ENCODE measurements around the gene INVS. TPM values are rescaled to one million over a fixed set of nuclear protein-coding genes. Genes with fewer than 3 reads are reported as not detected.
"Not testable (repeated sequence)": the region's sequence is repeated elsewhere in the genome, so short reads cannot be mapped to it uniquely, and the experiment has no call there.

Gene INVS
- total RNA-seq, 2 experiments from 2014 or later, result 13.1 to 13.2 TPM

DNA sequence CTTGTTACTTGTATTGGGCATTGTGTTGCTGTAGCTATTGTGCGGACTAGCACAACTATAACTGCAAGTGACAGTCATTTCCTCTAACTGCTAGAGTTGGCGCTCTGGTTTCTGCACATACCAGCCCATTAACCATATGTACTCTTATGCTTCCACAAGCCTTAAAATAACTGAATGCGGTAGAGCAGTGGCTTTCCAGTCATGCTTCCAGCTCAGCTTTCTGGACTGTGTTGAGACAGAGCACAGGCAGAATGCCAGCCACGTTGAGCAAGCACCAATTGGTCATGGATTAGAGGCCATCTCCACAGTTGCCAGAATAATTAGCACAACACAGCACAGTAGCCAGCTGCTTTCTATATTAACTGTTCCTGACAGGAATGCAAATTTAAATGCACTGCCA lies 12.2 kb downstream of the INVS start:
- no peak for DNase-seq
- Mint-ChIP-seq H3K27ac (no peak overlapping the region), H3K4me3 (no peak overlapping the region), H3K27me3 (no peaks in the 10 kb centered on the region), H3K4me1 (no peaks in the 10 kb centered on the region), H3K36me3 (ENCODE audit: low read depth) (peaks cover 13% of the 10 kb centered on the region), H3K9me3 (no peaks in the 10 kb centered on the region)
- POLR2A ChIA-PET, result interaction anchor here (0.8 kb wide), 1 partner anchor 10 kb away, joined by 4 read pairs; no protein-coding TSS in a partner anchor
- CTCF ChIA-PET, result interaction anchor here (1.0 to 1.1 kb wide), 2 partner anchors 105 to 215 kb away, joined by 3 read pairs; no protein-coding TSS in a partner anchor

GRCh38 chr9:100112677-100113336 lies 13.8 kb downstream of the INVS start:
- Mint-ChIP-seq H3K4me3 (no peak overlapping the region), H3K27ac (no peak overlapping the region), H3K36me3 (ENCODE audit: low read depth) (peaks cover 13% of the 10 kb centered on the region), H3K27me3 (no peaks in the 10 kb centered on the region), H3K4me1 (no peaks in the 10 kb centered on the region), H3K9me3 (no peaks in the 10 kb centered on the region)
- POLR2A ChIA-PET, result no interaction called here
- DNase-seq, result no peak
- CTCF ChIA-PET, result interaction anchor here (1.5 kb wide), 1 partner anchor 288 kb away, joined by 3 read pairs; no protein-coding TSS in a partner anchor

- H3K27me3 Mint-ChIP-seq, result no peaks in the 10 kb centered on the region
- H3K9me3 Mint-ChIP-seq, result no peaks in the 10 kb centered on the region
- H3K4me1 Mint-ChIP-seq, result peaks cover 5% of the 10 kb centered on the region
- H3K27ac Mint-ChIP-seq, result no peak overlapping the region
- ChIA-PET POLR2A (no interaction called here), CTCF (no interaction called here)
- no peak for DNase-seq
- peaks cover 6% of the 10 kb centered on the region for H3K36me3 Mint-ChIP-seq (ENCODE audit: low read depth)
- no peak overlapping the region for H3K4me3 Mint-ChIP-seq
These were observed 18.3 kb downstream of the INVS start for GRCh38 chr9:100117316-100117715.

- Mint-ChIP-seq H3K9me3 (no peaks in the 10 kb centered on the region), H3K27me3 (no peaks in the 10 kb centered on the region), H3K4me3 (no peak overlapping the region), H3K27ac (no peak overlapping the region), H3K36me3 (ENCODE audit: low read depth) (peaks cover 4% of the 10 kb centered on the region), H3K4me1 (peaks cover 6% of the 10 kb centered on the region)
- CTCF ChIA-PET, result no interaction called here
- POLR2A ChIA-PET, result no interaction called here
- DNase-seq, result no peak
These were observed 21.2 kb downstream of the INVS start for GRCh38 chr9:100120286-100120685.

GRCh38 chr9:100125236-100125635 lies 26.2 kb downstream of the INVS start:
- ChIA-PET POLR2A (no interaction called here), CTCF (no interaction called here)
- Mint-ChIP-seq H3K4me3 (no peak overlapping the region), H3K27me3 (no peaks in the 10 kb centered on the region), H3K4me1 (peaks cover 8% of the 10 kb centered on the region), H3K9me3 (no peaks in the 10 kb centered on the region), H3K27ac (no peak overlapping the region), H3K36me3 (ENCODE audit: low read depth) (peaks cover 4% of the 10 kb centered on the region)
- DNase-seq, result no peak

DNA sequence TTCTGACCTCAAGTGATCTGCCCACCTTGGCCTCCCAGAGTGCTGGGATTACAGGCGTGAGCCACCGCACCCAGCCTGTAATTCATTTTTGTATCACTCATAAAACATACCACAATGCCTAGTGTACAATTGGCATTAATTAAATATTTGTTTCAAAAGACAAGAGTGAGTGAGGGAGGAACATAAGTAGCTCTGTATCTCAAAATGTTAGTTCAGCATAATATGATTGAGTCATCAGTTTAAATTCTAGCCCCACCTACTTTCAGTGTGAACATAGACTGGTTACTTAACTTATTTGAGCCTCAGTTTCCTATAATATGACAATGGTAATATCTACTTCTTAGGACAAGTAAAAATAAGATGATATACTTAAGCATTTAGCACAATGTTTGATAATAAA lies 26.9 kb downstream of the INVS start:
- CTCF ChIA-PET, result no interaction called here

DNA sequence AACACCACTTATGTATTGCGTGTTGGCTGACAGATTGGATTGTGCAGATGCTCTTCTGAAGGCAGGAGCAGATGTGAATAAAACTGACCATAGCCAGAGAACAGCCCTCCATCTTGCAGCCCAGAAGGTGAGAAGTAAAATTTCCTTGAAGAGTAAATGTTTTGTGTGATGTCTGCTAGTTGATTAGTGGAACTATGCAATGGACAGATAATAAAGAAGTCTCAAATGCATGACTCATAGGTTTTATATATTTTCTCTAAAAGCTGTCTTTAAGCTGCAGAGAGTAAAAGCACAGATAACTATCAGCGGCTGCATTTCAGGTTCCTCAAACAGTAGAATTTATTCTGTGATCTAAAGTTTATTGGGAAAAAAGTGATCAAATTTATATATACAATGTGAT lies 27.4 kb downstream of the INVS start:
- POLR2A ChIA-PET, result no interaction called here
- Mint-ChIP-seq H3K36me3 (ENCODE audit: low read depth) (peaks cover 4% of the 10 kb centered on the region), H3K27me3 (no peaks in the 10 kb centered on the region), H3K4me3 (no peak overlapping the region), H3K4me1 (peaks cover 4% of the 10 kb centered on the region), H3K9me3 (no peaks in the 10 kb centered on the region), H3K27ac (no peak overlapping the region)
- no peak for DNase-seq
- CTCF ChIA-PET, result no interaction called here

More for the DNA sequence above, 26.9 kb downstream of the INVS start:
- Mint-ChIP-seq H3K27me3 (no peaks in the 10 kb centered on the region), H3K36me3 (ENCODE audit: low read depth) (peaks cover 4% of the 10 kb centered on the region), H3K9me3 (no peaks in the 10 kb centered on the region), H3K4me1 (peaks cover 4% of the 10 kb centered on the region), H3K4me3 (no peak overlapping the region), H3K27ac (no peak overlapping the region)
- POLR2A ChIA-PET, result no interaction called here
- DNase-seq, result no peak

DNA sequence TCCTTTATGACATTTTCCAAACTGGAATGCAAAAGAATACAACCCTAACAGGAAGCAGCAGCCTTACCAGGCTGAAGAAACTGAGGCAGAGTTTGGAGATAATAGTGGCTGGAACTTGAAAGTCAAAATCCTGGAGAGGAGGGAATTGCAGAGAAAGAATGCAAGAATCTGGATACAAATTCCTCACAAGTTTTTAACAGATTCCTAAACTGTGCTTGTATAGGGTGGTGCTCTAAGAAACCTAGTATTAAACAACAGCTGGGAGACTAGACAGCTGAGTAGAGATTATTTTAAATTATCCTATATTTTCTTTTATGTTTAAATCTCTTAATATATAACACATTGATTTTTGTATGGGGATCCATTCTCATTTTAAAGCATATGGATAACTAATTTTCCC lies 30.7 kb downstream of the INVS start:
- Mint-ChIP-seq H3K27ac (no peak overlapping the region), H3K9me3 (no peaks in the 10 kb centered on the region), H3K27me3 (no peaks in the 10 kb centered on the region), H3K4me1 (peaks cover 4% of the 10 kb centered on the region), H3K36me3 (ENCODE audit: low read depth) (peaks cover 12% of the 10 kb centered on the region), H3K4me3 (no peak overlapping the region)
- ChIA-PET CTCF (no interaction called here), POLR2A (no interaction called here)
- DNase-seq, result no peak

DNA sequence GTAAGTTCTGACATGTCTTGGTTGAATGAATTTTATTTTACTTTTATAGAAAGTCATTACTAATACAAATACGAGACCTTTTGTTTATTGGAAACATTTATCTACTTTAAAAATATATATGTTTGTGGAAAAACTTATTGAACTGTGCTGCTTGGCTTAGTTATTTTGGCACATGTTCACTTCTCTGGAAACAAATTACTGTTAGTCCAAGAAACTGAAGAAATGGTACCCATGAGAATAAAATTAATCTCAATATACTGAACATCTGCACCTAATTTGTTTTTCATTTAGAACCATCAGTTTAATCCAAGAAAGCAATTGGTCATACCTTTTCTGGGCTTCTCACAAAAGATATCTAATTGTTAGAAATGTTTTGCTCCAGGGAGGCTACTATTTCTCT lies 32.2 kb downstream of the INVS start:
- Mint-ChIP-seq H3K4me1 (no peaks in the 10 kb centered on the region), H3K4me3 (no peak overlapping the region), H3K27me3 (no peaks in the 10 kb centered on the region), H3K9me3 (no peaks in the 10 kb centered on the region), H3K27ac (no peak overlapping the region), H3K36me3 (ENCODE audit: low read depth) (peaks cover 12% of the 10 kb centered on the region)
- POLR2A ChIA-PET, result no interaction called here
- CTCF ChIA-PET, result no interaction called here
- DNase-seq, result no peak

DNA sequence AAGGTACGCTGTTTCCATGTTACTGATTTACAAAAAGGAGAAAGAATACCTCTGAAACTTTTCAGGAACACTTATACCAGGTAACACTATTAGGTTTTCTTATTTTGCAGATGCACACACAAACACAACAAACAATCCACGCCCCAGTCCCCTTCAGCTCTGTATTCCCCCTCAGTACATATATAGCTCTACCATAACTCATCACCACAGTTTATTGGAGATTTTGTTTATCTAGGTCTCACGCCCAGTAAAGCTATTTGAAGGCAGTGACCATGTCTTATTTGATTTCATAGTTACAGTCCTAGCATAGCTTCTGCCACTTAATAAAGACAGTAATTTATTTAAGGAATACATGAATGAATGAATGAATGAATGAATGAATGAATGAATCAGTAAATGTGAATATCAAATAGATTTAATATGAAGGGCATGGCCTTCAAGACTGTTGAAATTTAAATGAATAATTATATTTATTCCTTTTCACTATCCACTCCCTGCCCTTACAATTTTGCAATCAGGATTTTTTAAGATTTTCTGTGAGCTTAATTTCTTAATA lies 32.9 kb downstream of the INVS start:
- H3K4me3 Mint-ChIP-seq, result no peak overlapping the region
- H3K36me3 Mint-ChIP-seq (ENCODE audit: low read depth), result peaks cover 12% of the 10 kb centered on the region
- H3K27ac Mint-ChIP-seq, result no peak overlapping the region
- H3K27me3 Mint-ChIP-seq, result no peaks in the 10 kb centered on the region
- ChIA-PET POLR2A (no interaction called here), CTCF (no interaction called here)
- H3K9me3 Mint-ChIP-seq, result no peaks in the 10 kb centered on the region
- no peaks in the 10 kb centered on the region for H3K4me1 Mint-ChIP-seq
- no peak for DNase-seq

GRCh38 chr9:100134731-100135130 lies 35.7 kb downstream of the INVS start:
- POLR2A ChIA-PET, result no interaction called here
- no peak overlapping the region for H3K27ac Mint-ChIP-seq
- CTCF ChIA-PET, result no interaction called here

GRCh38 chr9:100136799-100137198 lies 37.8 kb downstream of the INVS start:
- CTCF ChIA-PET, H3K9me3 Mint-ChIP-seq, POLR2A ChIA-PET: not testable (repeated sequence)

More at GRCh38 chr9:100134731-100135130, 35.7 kb downstream of the INVS start:
- DNase-seq, result no peak
- no peak overlapping the region for H3K4me3 Mint-ChIP-seq
- no peaks in the 10 kb centered on the region for H3K27me3 Mint-ChIP-seq
- H3K4me1 Mint-ChIP-seq, result no peaks in the 10 kb centered on the region
- H3K9me3 Mint-ChIP-seq, result no peaks in the 10 kb centered on the region
- H3K36me3 Mint-ChIP-seq (ENCODE audit: low read depth), result peaks cover 8% of the 10 kb centered on the region

GRCh38 chr9:100140303-100140702 lies 41.3 kb downstream of the INVS start:
- DNase-seq; CTCF ChIA-PET; H3K27me3 Mint-ChIP-seq; H3K4me3 Mint-ChIP-seq; H3K9me3 Mint-ChIP-seq; H3K27ac Mint-ChIP-seq; H3K4me1 Mint-ChIP-seq; POLR2A ChIA-PET; H3K36me3 Mint-ChIP-seq (ENCODE audit: low read depth): not testable (repeated sequence)

More at GRCh38 chr9:100136799-100137198, 37.8 kb downstream of the INVS start:
- not testable (repeated sequence) for H3K27ac Mint-ChIP-seq; H3K36me3 Mint-ChIP-seq (ENCODE audit: low read depth); H3K4me1 Mint-ChIP-seq; H3K4me3 Mint-ChIP-seq; H3K27me3 Mint-ChIP-seq; DNase-seq

- H3K36me3 Mint-ChIP-seq (ENCODE audit: low read depth); DNase-seq; H3K9me3 Mint-ChIP-seq; CTCF ChIA-PET; H3K4me1 Mint-ChIP-seq; H3K27me3 Mint-ChIP-seq; POLR2A ChIA-PET; H3K27ac Mint-ChIP-seq; H3K4me3 Mint-ChIP-seq: not testable (repeated sequence)
These were observed 42.8 kb downstream of the INVS start for GRCh38 chr9:100141862-100142261.
